PC-3 (cell line): ENCODE data around the gene DCP2. TPM values are rescaled to one million over a fixed set of nuclear protein-coding genes. Genes with fewer than 3 reads are reported as not detected.
"Not testable (repeated sequence)": the region's sequence is repeated elsewhere in the genome, so short reads cannot be mapped to it uniquely, and the experiment has no call there.

Experiments
- ATAC-seq: fragments of 200-7000 bp; cut with Tn5 transposase; 2 replicates; pipeline ENCODE4 v1.9.1; 2020; ENCODE audit warnings: mild to moderate bottlenecking, moderate library complexity
- BruUV-seq: library from RNA; stranded (reverse); fragments of 400-500 nt; replicated peaks from 2 replicates; lab custom pipeline; 2021; lab: Mats Ljungman, UMichigan
- CTCF ChIA-PET: fragments of 300-600 bp; sonication (Branson Sonifier 250); formaldehyde crosslinking; loops from one replicate; lab custom pipeline; 2022; ENCODE audit warnings: antibody characterized with exemption; lab: Charles Lee
- POLR2A ChIA-PET: fragments of 300-600 bp; sonication (Branson Sonifier 250); formaldehyde crosslinking; loops from one replicate; lab custom pipeline; 2022; ENCODE audit warnings: antibody characterized with exemption; ENCODE audit not compliant: unreplicated experiment; lab: Charles Lee
- DNase-seq: peaks from one replicate; pipeline ENCODE4 v3.0.0-alpha.2; 2015
- H2AFZ ChIP-seq: fragments of 300-600 bp; sonication (generic); 2 replicates; pipeline ENCODE4 v1.6.0; 2016; ENCODE audit warnings: antibody characterized with exemption, low read length
- H3F3A ChIP-seq: fragments of 300-600 bp; sonication (generic); one replicate; pipeline ENCODE4 v1.6.0; 2017; ENCODE audit warnings: antibody characterized with exemption, low read length, control low read depth, mild to moderate bottlenecking; ENCODE audit not compliant: unreplicated experiment
- H3K27ac ChIP-seq: fragments of 300-600 bp; sonication (generic); 2 replicates; pipeline ENCODE4 v1.5.1; 2016; ENCODE audit warnings: mild to moderate bottlenecking, low read length
- H3K27me3 ChIP-seq: fragments of 300-600 bp; sonication (generic); 2 replicates; pipeline ENCODE4 v1.6.1; 2016; ENCODE audit warnings: low read length, mixed read lengths
- H3K36me3 ChIP-seq: fragments of 300-600 bp; sonication (generic); 2 replicates; pipeline ENCODE4 v1.6.1; 2016; ENCODE audit warnings: low read depth, mixed run types, low read length, mixed read lengths
- H3K4me1 ChIP-seq: fragments of 300-600 bp; sonication (generic); 2 replicates; pipeline ENCODE4 v1.5.1; 2016; ENCODE audit warnings: low read length; ENCODE audit not compliant: insufficient read depth
- H3K4me2 ChIP-seq: fragments of 300-600 bp; sonication (generic); 2 replicates; pipeline ENCODE4 v1.6.0; 2016; ENCODE audit warnings: low read length
- H3K4me3 ChIP-seq: fragments of 300-600 bp; sonication (generic); 2 replicates; pipeline ENCODE4 v1.5.1; 2016; ENCODE audit warnings: mild to moderate bottlenecking, low read length, mixed read lengths
- H3K79me2 ChIP-seq: fragments of 300-600 bp; sonication (generic); 2 replicates; pipeline ENCODE4 v1.6.1; 2017; ENCODE audit warnings: low read length, mixed read lengths
- H3K9ac ChIP-seq: fragments of 300-600 bp; sonication (generic); 2 replicates; pipeline ENCODE4 v1.6.0; 2016; ENCODE audit warnings: mild to moderate bottlenecking, low read length
- H3K9me2 ChIP-seq: fragments of 300-600 bp; sonication (generic); replicated peaks from 2 replicates; pipeline ENCODE4 v1.6.1; 2016; ENCODE audit warnings: mixed run types, low read length, mixed read lengths
- H3K9me3 ChIP-seq: fragments of 300-600 bp; sonication (generic); 2 replicates; pipeline ENCODE4 v1.6.1; 2016; ENCODE audit warnings: low read length, mixed read lengths
- H4K20me1 ChIP-seq: fragments of 300-600 bp; sonication (generic); 2 replicates; pipeline ENCODE4 v1.6.1; 2016; ENCODE audit warnings: low read length, mixed read lengths
- EZH2 ChIP-seq: fragments of 300-600 bp; sonication (generic); IDR thresholded peaks from one replicate; pipeline ENCODE4 v1.6.1; 2017; ENCODE audit warnings: antibody characterized with exemption, mild to moderate bottlenecking, low read length; ENCODE audit not compliant: unreplicated experiment
- EZH2phosphoT487 ChIP-seq: fragments of 300-600 bp; sonication (generic); IDR thresholded peaks from 2 replicates; pipeline ENCODE4 v1.6.1; 2018; ENCODE audit warnings: mild to moderate bottlenecking, antibody characterized with exemption, low read length, borderline replicate concordance
- intact Hi-C: fragments of 100-400 bp; cut with micrococcal nuclease; formaldehyde crosslinking; loops from 2 replicates; pipeline ENCODE4 v1.9.0; 2023
- total RNA-seq: library from RNA; depleted of rRNA; stranded (reverse); fragments of >200 nt; gene quantifications from 2 replicates; pipeline ENCODE4 v1.2.3, GENCODE V29; 2014
- TF ChIP-seq, protein P1 (sequence below): fragments of 300-600 bp; sonication (generic); conservative IDR thresholded peaks from 2 replicates; pipeline ENCODE4 v1.5.1; 2017; ENCODE audit warnings: antibody characterized with exemption, low read depth, mild to moderate bottlenecking, low read length

The DCP2 gene
- total RNA-seq, 1 experiment from 2014 or later, result 33.6 TPM

DNA sequence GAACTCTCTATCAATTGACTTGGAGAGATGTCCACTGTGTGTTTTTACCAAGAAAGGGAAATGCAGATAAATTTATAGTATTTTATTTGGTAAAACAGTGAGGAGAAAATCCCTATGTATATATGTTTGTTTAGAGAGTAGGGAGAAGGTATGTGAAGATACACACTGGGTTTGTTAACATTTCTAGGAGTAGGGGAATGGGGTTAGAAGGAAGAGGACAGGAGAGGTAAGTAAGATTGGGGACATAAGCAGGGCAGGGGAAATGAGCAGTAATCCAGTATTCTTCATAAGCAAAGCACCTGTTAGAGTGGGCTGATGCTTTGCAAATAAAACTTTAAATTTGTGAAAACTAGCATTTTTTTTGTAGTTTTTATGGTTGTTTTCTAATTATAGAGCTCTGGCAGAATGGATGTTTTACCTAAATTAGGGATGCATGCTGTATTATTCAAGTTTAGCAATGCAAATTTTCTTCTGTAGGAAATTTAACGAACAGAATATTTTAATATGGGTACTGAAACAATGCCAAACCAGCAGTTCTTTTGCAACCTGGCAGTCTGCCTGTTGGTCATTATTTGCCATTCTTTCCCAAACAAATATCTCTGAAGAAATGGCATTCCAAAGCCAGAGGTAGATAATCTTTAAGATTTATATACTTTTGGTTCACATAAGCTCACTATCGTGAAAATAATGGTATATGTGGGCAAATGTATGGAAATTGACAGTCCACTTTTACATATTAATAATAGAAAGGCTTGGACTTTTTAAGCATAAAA is 19.4 kb upstream of the DCP2 start:
- H3K27me3 ChIP-seq, result no peaks in the 10 kb centered on the region
- peak overlapping the region; percentile 83 for H3K27ac ChIP-seq
- ATAC-seq, result no peak
- H3K4me1 ChIP-seq, result peaks cover 45% of the 10 kb centered on the region
- H3K9me3 ChIP-seq, result no peaks in the 10 kb centered on the region
- H3K9ac ChIP-seq, result no peak overlapping the region
- H4K20me1 ChIP-seq, result no peaks in the 10 kb centered on the region
- ChIA-PET CTCF (no interaction called here), POLR2A (no interaction called here)
- H3K79me2 ChIP-seq, result no peaks in the 10 kb centered on the region
- no peaks in the 10 kb centered on the region for H3K36me3 ChIP-seq
- BruUV-seq, result no TSS peak
- peak overlapping the region; percentile 79 for H3K4me2 ChIP-seq
- DNase-seq, result peak; percentile 67
- intact Hi-C loops, result loop anchor here (2.0 kb wide), 1 partner anchor 20 kb away; no protein-coding TSS in a partner anchor
- H3F3A ChIP-seq, result peaks cover 12% of the 10 kb centered on the region
- H3K4me3 ChIP-seq, result peak overlapping the region; percentile 48; the same call in 1 of the 2 replicates
- H2AFZ ChIP-seq, result no peak overlapping the region
- no peaks in the 10 kb centered on the region for H3K9me2 ChIP-seq
- TF ChIP-seq EZH2 (no peak), EZH2phosphoT487 (no peak)
- TF ChIP-seq, protein P1, sequence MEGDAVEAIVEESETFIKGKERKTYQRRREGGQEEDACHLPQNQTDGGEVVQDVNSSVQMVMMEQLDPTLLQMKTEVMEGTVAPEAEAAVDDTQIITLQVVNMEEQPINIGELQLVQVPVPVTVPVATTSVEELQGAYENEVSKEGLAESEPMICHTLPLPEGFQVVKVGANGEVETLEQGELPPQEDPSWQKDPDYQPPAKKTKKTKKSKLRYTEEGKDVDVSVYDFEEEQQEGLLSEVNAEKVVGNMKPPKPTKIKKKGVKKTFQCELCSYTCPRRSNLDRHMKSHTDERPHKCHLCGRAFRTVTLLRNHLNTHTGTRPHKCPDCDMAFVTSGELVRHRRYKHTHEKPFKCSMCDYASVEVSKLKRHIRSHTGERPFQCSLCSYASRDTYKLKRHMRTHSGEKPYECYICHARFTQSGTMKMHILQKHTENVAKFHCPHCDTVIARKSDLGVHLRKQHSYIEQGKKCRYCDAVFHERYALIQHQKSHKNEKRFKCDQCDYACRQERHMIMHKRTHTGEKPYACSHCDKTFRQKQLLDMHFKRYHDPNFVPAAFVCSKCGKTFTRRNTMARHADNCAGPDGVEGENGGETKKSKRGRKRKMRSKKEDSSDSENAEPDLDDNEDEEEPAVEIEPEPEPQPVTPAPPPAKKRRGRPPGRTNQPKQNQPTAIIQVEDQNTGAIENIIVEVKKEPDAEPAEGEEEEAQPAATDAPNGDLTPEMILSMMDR, result no peak

DNA sequence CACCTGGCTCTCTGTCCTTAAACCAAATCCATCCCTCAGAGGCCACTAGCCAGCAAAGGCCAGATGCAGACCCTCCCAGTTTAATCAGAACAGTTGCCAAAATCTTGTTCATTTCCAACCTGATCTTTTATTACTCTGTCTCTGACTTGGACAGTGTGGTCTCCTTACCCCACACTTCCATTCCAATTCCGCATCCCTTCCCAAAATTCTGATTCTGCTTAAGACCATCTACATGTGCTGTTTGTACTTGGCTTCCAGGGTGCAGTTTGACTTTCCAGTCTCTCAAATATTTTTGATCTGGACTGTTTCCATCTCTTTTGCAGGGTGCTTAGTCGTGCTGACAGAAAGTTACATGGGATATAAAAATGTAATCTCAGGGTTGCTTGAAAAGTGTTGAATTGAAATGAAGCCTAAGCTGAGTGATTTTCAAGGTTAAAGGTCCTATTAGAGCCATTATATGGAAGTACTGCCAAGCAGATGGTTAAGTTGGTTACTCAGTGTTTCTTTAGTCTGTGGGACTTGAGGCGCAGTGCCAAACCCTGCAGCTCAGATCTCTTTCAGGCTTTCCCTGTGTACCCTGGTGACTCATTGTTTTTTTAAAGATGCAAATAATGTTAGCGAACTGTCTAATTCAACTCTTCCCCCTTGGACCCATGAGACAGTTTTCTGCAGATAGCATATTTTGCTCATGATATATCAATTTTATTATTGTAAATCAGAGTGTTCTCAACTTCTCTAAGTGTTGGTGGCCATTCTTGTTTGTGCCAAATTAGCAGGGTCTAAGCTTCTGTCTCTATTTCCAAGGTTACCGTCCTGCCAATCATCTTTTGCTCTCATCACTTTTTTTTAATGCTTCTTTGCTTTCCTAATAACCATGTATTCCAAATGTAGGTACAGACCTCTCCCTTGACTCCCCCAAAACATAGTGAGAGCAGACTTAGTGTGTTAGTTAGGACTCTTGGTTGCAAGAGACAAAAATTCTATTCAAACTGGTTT is 18.2 kb upstream of the DCP2 start:
- Histone ChIP-seq H3F3A (peaks cover 12% of the 10 kb centered on the region), H4K20me1 (no peaks in the 10 kb centered on the region), H3K27ac (peak overlapping the region; percentile 83), H3K9me2 (no peaks in the 10 kb centered on the region), H3K9ac (0 out of 2 replicates have a peak overlapping the region, but pooled peaks have one; percentile 11), H2AFZ (no peak overlapping the region), H3K4me3 (peak overlapping the region; percentile 48), H3K79me2 (no peaks in the 10 kb centered on the region), H3K9me3 (no peaks in the 10 kb centered on the region), H3K4me2 (peak overlapping the region; percentile 79), H3K27me3 (no peaks in the 10 kb centered on the region), H3K4me1 (peaks cover 49% of the 10 kb centered on the region), H3K36me3 (no peaks in the 10 kb centered on the region)
- CTCF ChIA-PET, result interaction anchor here (0.6 to 0.7 kb wide), 2 partner anchors 266 to 1984 kb away, joined by 3 to 4 read pairs; no protein-coding TSS in a partner anchor
- DNase-seq (peak; percentile 96), ATAC-seq (peak; percentile 86)
- POLR2A ChIA-PET, result no interaction called here
- intact Hi-C loops, result loop anchor here (2.0 kb wide), 1 partner anchor 36 kb away; the partner anchor contains the start of gene REEP5
- TF ChIP-seq EZH2, result no peak
- TF ChIP-seq EZH2phosphoT487, result no peak
- TF ChIP-seq, protein P1, result no peak
- BruUV-seq, result no TSS peak

DNA sequence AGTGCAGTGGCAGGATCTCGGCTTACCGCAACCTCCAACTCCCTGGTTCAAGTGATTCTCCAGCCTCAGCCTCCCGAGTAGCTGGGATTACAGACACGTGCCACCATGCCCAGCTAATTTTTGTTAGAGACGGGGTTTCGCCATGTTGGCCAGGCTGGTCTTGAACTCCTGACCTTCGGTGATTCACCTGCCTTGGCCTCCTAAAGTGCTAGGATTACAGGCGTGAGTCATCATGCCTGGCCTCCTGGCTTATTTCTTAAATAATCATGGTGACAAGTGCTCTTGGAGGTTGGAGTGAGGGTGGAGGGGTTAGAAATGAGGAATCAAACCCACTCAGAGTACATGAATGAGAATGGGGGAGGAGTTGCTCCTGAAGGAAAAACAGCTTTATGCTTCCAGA is 16.7 kb upstream of the DCP2 start:
- H3K4me3 ChIP-seq, H3K36me3 ChIP-seq, H2AFZ ChIP-seq, H3K9ac ChIP-seq, BruUV-seq, H4K20me1 ChIP-seq, H3K27me3 ChIP-seq, H3K79me2 ChIP-seq, H3K9me2 ChIP-seq, H3K9me3 ChIP-seq, CTCF ChIA-PET: not testable (repeated sequence)
- DNase-seq (peak; percentile 88), ATAC-seq (peak; percentile 37)
- intact Hi-C loops, result loop anchor here (2.0 to 10.0 kb wide), 3 partner anchors 37 to 408 kb away; partner anchors contain the start of gene REEP5
- peaks cover 56% of the 10 kb centered on the region for H3K4me1 ChIP-seq
- peaks cover 12% of the 10 kb centered on the region for H3F3A ChIP-seq
- peak overlapping the region; percentile 79 for H3K27ac ChIP-seq
- POLR2A ChIA-PET, result interaction anchor here (0.6 kb wide), 1 partner anchor 40 kb away, joined by 4 read pairs; no protein-coding TSS in a partner anchor
- H3K4me2 ChIP-seq, result peak overlapping the region; percentile 44
